Breast epithelium (tissue), 3 donors: ENCODE measurements around the gene GARS1.

Experiments used
- CTCF ChIP-seq, 3 donors: fragments of 450-650 bp; IDR thresholded peaks; one replicate each; pipeline ENCODE4 v1.5.1; 2016 to 2017; ENCODE audit warnings: antibody characterized with exemption in 3 of 3, mild to moderate bottlenecking in 3 of 3, moderate library complexity in 3 of 3
- POLR2A ChIP-seq: fragments of 450-650 bp; IDR thresholded peaks from one replicate; pipeline ENCODE4 v1.6.1; 2016; ENCODE audit warnings: antibody characterized with exemption, mild to moderate bottlenecking, moderate library complexity
- POLR2AphosphoS5 ChIP-seq, 3 donors: sonication (generic); formaldehyde crosslinking; IDR thresholded peaks; one replicate each; pipeline ENCODE4 v1.6.1; 2017; ENCODE audit warnings: antibody characterized with exemption in 3 of 3

- TF ChIP-seq CTCF (IDR thresholded peaks at IDR 0.05) (no peak), POLR2AphosphoS5 (IDR thresholded peaks at IDR 0.05) (no peak), POLR2A (no peak)
Measured at GRCh38 chr7:30618080-30618676, 23.5 kb downstream of the GARS1 start.
